K562 (cell line): ENCODE data around the gene CCDC69. TPM values are rescaled to one million over a fixed set of nuclear protein-coding genes. Genes with fewer than 3 reads are reported as not detected.

ENCODE experiments used
- ATAC-seq: fragments of 200-7000 bp; cut with Tn5 transposase; 3 replicates; pipeline ENCODE4 v1.9.1; 2020; ENCODE audit warnings: moderate library complexity
- BruUV-seq: library from RNA; stranded (reverse); fragments of 400-500 nt; replicated peaks from 2 replicates; lab custom pipeline; 2021; lab: Mats Ljungman, UMichigan
- CTCF ChIA-PET: fragments of 300-600 bp; formaldehyde crosslinking; extraction: SDS; loops from one replicate; lab custom pipeline; 2021; ENCODE audit warnings: low intra/inter-chr PET ratio; lab: Yijun Ruan, JAX
- POLR2A ChIA-PET: fragments of 300-600, 350-650 bp; sonication (Branson Sonifier 250); formaldehyde crosslinking; extraction: SDS; loops from one replicate; lab custom pipeline; 2021; ENCODE audit warnings: antibody characterized with exemption, inconsistent platforms; lab: Yijun Ruan, JAX
- DNase-seq, 4 experiments: peaks; one replicate each; pipeline versions ENCODE4 v3.0.0 to v3.0.0-alpha.2; 2011 to 2018; ENCODE audit warnings: low spot score in 3 of 4, mixed read lengths in 3 of 4; ENCODE audit errors: extremely low read depth in 1 of 4
- FAIRE-seq: peaks from 2 replicates; lab custom pipeline; 2011; peaks lifted over from hg19 to GRCh38; lab: Jason Lieb, UNC
- H2AFZ ChIP-seq: 2 replicates; pipeline ENCODE4 v1.6.0; 2011; ENCODE audit warnings: low read depth, low read length, control low read depth, inconsistent platforms
- H3K27ac ChIP-seq: fragments of 200-600 bp; 3 replicates; pipeline ENCODE4 v1.8.0; 2011; ENCODE audit warnings: low read depth, mild to moderate bottlenecking, control low read depth, inconsistent platforms, low read length, moderate library complexity, mixed read lengths; ENCODE audit errors: extremely low read depth
- H3K27me3 ChIP-seq, 2 experiments: fragments of 300-600 bp in 1 of 2; 2 replicates in 1 of 2; 3 replicates in 1 of 2; pipeline versions ENCODE4 v1.6.0 to v1.8.0; 2011; ENCODE audit warnings: inconsistent platforms in 2 of 2, low read length in 2 of 2, mild to moderate bottlenecking in 1 of 2, mixed read lengths in 1 of 2, moderate library complexity in 1 of 2; ENCODE audit not compliant: control insufficient read depth in 2 of 2, insufficient read depth in 2 of 2
- H3K36me3 ChIP-seq: fragments of 300-600 bp; 3 replicates; pipeline ENCODE4 v1.8.0; 2011; ENCODE audit warnings: mild to moderate bottlenecking, low read length, inconsistent platforms; ENCODE audit not compliant: control insufficient read depth, insufficient read depth
- H3K4me1 ChIP-seq, 2 experiments: fragments of 200-600 bp in 1 of 2; replicated peaks in 1 of 2; 2 replicates in 1 of 2; 3 replicates in 1 of 2; pipeline versions ENCODE4 v1.5.1 to v1.8.0; 2011; ENCODE audit warnings: inconsistent platforms in 2 of 2, low read length in 2 of 2, mild to moderate bottlenecking in 1 of 2, mixed read lengths in 1 of 2, moderate library complexity in 1 of 2; ENCODE audit not compliant: control insufficient read depth in 2 of 2, insufficient read depth in 2 of 2
- H3K4me2 ChIP-seq: 2 replicates; pipeline ENCODE4 v1.6.1; 2011; ENCODE audit warnings: low read length, control low read depth, inconsistent platforms, mixed read lengths; ENCODE audit not compliant: insufficient read depth
- H3K4me3 ChIP-seq: fragments of 200-600 bp; sonication (generic), shearing (Covaris generic); 2 replicates; pipeline ENCODE4 v1.5.1; 2016; ENCODE audit warnings: control low read depth, inconsistent platforms
- H3K79me2 ChIP-seq: fragments of 200-600 bp; 3 replicates; pipeline ENCODE4 v1.8.0; 2011; ENCODE audit warnings: low read length, inconsistent platforms; ENCODE audit not compliant: control insufficient read depth, insufficient read depth
- H3K9ac ChIP-seq, 2 experiments: 2 replicates each; pipeline versions ENCODE4 v1.6.0 to v1.6.1; 2011; ENCODE audit warnings: low read depth in 2 of 2, low read length in 2 of 2, control low read depth in 1 of 2, inconsistent platforms in 1 of 2, mild to moderate bottlenecking in 1 of 2, mixed read lengths in 1 of 2; ENCODE audit not compliant: insufficient read depth in 1 of 2
- H3K9me1 ChIP-seq: one replicate; pipeline ENCODE4 v1.6.0; 2011; ENCODE audit warnings: inconsistent platforms, mild to moderate bottlenecking, low read length, moderate library complexity; ENCODE audit not compliant: control insufficient read depth, insufficient read depth
- H3K9me3 ChIP-seq: replicated peaks from 2 replicates; pipeline ENCODE4 v1.5.1; 2011; ENCODE audit warnings: low read depth, low read length, inconsistent platforms; ENCODE audit not compliant: control insufficient read depth, insufficient read depth
- H4K20me1 ChIP-seq: replicated peaks from 2 replicates; pipeline ENCODE4 v1.6.1; 2011; ENCODE audit warnings: low read length, inconsistent platforms, mixed read lengths; ENCODE audit not compliant: control insufficient read depth, insufficient read depth
- ERF ChIP-seq: fragments of 450-650 bp; formaldehyde crosslinking; IDR thresholded peaks from 2 replicates; pipeline ENCODE4 v1.4.0; 2020; ENCODE audit warnings: mild to moderate bottlenecking, mixed read lengths
- HDAC8 ChIP-seq: fragments of 450-650 bp; IDR thresholded peaks from 2 replicates; pipeline ENCODE4 v1.6.1; 2016; ENCODE audit warnings: mild to moderate bottlenecking, missing genetic modification characterization, moderate library complexity, missing compliant biosample characterization
- RBM25 ChIP-seq: fragments of 200-400 bp; formaldehyde crosslinking; IDR thresholded peaks from 2 replicates; pipeline ENCODE4 v1.6.1; 2018; ENCODE audit warnings: low read length, low read depth, moderate library complexity; ENCODE audit not compliant: severe bottlenecking
- RFX1 ChIP-seq: fragments of 450-650 bp; IDR thresholded peaks from 2 replicates; pipeline ENCODE4 v1.6.1; 2016; ENCODE audit warnings: mild to moderate bottlenecking, moderate library complexity
- ZNF436 ChIP-seq: fragments of 250-450, 450-650 bp; sonication (Bioruptor Pico); formaldehyde crosslinking; IDR thresholded peaks from 2 replicates; pipeline ENCODE4 v1.7.0; 2020; ENCODE audit warnings: mild to moderate bottlenecking
- WGBS: fragments of 100-300 bp; shearing (Covaris generic); methylation state at CpG from one replicate; pipeline ENCODE4 v1.1.6; 2016; ENCODE audit warnings: low coverage, mixed read lengths; ENCODE audit not compliant: insufficient coverage; ENCODE audit errors: missing lambda C conversion rate; 5-methylcytosine and 5-hydroxymethylcytosine counted together
- in situ Hi-C: fragments of 300-500 bp; cut with MboI; formaldehyde crosslinking; loops from 4 replicates; pipeline ENCODE4 v1.15.0; 2018; ENCODE audit warnings: inconsistent platforms, mixed read lengths
- intact Hi-C: fragments of 100-400 bp; cut with micrococcal nuclease; formaldehyde crosslinking; loops from 2 replicates; pipeline ENCODE4 v1.14.2; 2022
- polyA plus RNA-seq, 8 experiments: library from polyadenylated mRNA; depleted of rRNA in 4 of 8; stranded (reverse) in 5 of 8; unstranded in 3 of 8; fragments of >200 nt; fragmentation: Nextera tagmentation in 2 of 8; fragmentation: Illumina TruSeq in 1 of 8; extraction: Ambion mirVana in 2 of 8; extraction: Trizol in 1 of 8; gene quantifications; 2 replicates each; pipeline versions ENCODE4 v1.2.1 to v1.2.3, GENCODE V29; 2011 to 2014; ENCODE audit warnings: inconsistent platforms in 1 of 8, missing spikeins in 1 of 8
- total RNA-seq, 7 experiments: library from RNA; depleted of rRNA in 6 of 7; stranded (reverse); fragments of >200 nt in 6 of 7; fragmentation: Illumina TruSeq in 2 of 7; extraction: Trizol in 2 of 7; gene quantifications; 2 replicates each; pipeline versions ENCODE4 v1.2.1 to v1.2.3, GENCODE V29; 2011 to 2021; ENCODE audit warnings: low replicate concordance in 1 of 7

The CCDC69 gene
- total and polyA plus RNA-seq, 9 of the 15 experiments (the other 6 are each of a cell fraction or from before 2014, with no cell fraction given): 0.65 to 12.2 (median 7.6) TPM

GRCh38 chr5:151151263-151151660 is 72.6 kb downstream of the CCDC69 start:
- Histone ChIP-seq H2AFZ (no peak overlapping the region), H3K4me2 (no peak overlapping the region), H3K79me2 (no peaks in the 10 kb centered on the region), H3K27ac (no peak overlapping the region), H3K9me3 (no peaks in the 10 kb centered on the region), H4K20me1 (no peaks in the 10 kb centered on the region), H3K4me1 (peaks cover 8 to 12% of the 10 kb centered on the region in 2 experiments; a peak in 4 of 5 replicates), H3K9ac (no peak overlapping the region), H3K27me3 (0 out of 5 replicates have a peak, but pooled peaks cover 0 to 4% of the 10 kb centered on the region in 2 experiments), H3K4me3 (no peak overlapping the region), H3K9me1 (no peaks in the 10 kb centered on the region), H3K36me3 (no peaks in the 10 kb centered on the region)
- ATAC-seq (no peak), FAIRE-seq (no peak), DNase-seq (no peak)
- in situ Hi-C loops: no loop called here
- no TSS peak for BruUV-seq
- WGBS: 23% methylated on average over 2 of the region's 2 CpGs
- CTCF ChIA-PET: no interaction called here
- intact Hi-C loops: no loop called here
- POLR2A ChIA-PET: interaction anchor here (0.8 to 1.4 kb wide), 2 partner anchors 17 to 113 kb away, joined by 3 read pairs; no protein-coding TSS in a partner anchor
- TF ChIP-seq ZNF436 (no peak), RBM25 (peak; percentile 9)

- H3K36me3 ChIP-seq: no peaks in the 10 kb centered on the region
- H3K4me3 ChIP-seq: no peak overlapping the region
- no TSS peak for BruUV-seq
- ATAC-seq (peak; percentile 23), DNase-seq (no peak), FAIRE-seq (no peak)
- intact Hi-C loops: no loop called here
- H3K9me1 ChIP-seq: no peaks in the 10 kb centered on the region
- H3K9me3 ChIP-seq: no peaks in the 10 kb centered on the region
- H4K20me1 ChIP-seq: no peaks in the 10 kb centered on the region
- ChIA-PET POLR2A (interaction anchor here (0.6 to 1.4 kb wide), 2 partner anchors 17 to 39 kb away, joined by 3 to 4 read pairs; no protein-coding TSS in a partner anchor), CTCF (no interaction called here)
- H3K79me2 ChIP-seq: no peaks in the 10 kb centered on the region
- no peak overlapping the region for H3K4me2 ChIP-seq
- H3K4me1 ChIP-seq: peaks cover 5 to 9% of the 10 kb centered on the region in 2 experiments; a peak in 4 of 5 replicates
- H3K9ac ChIP-seq: no peak overlapping the region
- H2AFZ ChIP-seq: no peak overlapping the region
- 15% methylated on average over 5 of the region's 5 CpGs for WGBS
- TF ChIP-seq ERF (CRISPR knock-in tag) (0 out of 2 replicates have a peak, but pooled peaks have one; percentile 46), RFX1 (peak; percentile 68), HDAC8 (tag) (no peak)
- in situ Hi-C loops: no loop called here
- H3K27me3 ChIP-seq: peaks cover 0 to 8% of the 10 kb centered on the region in 2 experiments; a peak in 1 of 5 replicates
- H3K27ac ChIP-seq: no peak overlapping the region
Observed at GRCh38 chr5:151150471-151151262, 73.2 kb downstream of the CCDC69 start.
